Esophagus muscularis mucosa (tissue), 4 donors: ENCODE results near the gene SLAIN2.

Source experiments
- CTCF ChIP-seq, 3 experiments: fragments of 200-600 bp in 2 of 3; fragments of 450-650 bp in 1 of 3; sonication (generic) in 2 of 3; IDR thresholded peaks; one replicate each; pipeline ENCODE4 v1.5.1; 2017 to 2019; ENCODE audit warnings: antibody characterized with exemption in 3 of 3, mild to moderate bottlenecking in 2 of 3, moderate library complexity in 1 of 3
- EP300 ChIP-seq: sonication (generic); formaldehyde crosslinking; IDR thresholded peaks from one replicate; pipeline ENCODE4 v1.6.1; 2017; ENCODE audit warnings: antibody characterized with exemption
- POLR2A ChIP-seq: fragments of 450-650 bp; IDR thresholded peaks from one replicate; pipeline ENCODE4 v1.6.1; 2017; ENCODE audit warnings: antibody characterized with exemption, moderate library complexity, mild to moderate bottlenecking, low read depth

GRCh38 chr4:48334900-48335384, 6.4 kb upstream of the SLAIN2 start:
- TF ChIP-seq POLR2A (no peak), CTCF (IDR thresholded peaks at IDR 0.05) (no peak), EP300 (no peak)
